ENCODE results near the gene BSG.
A peak's percentile ranks its signal among the peaks of the same experiment; 100 is the strongest.
"Not testable (repeated sequence)": the region's sequence is repeated elsewhere in the genome, so short reads cannot be mapped to it uniquely, and the experiment has no call there.

BSG gene

GRCh38 chr19:588741-589692 is 16.6 kb downstream of the BSG start:
- peak; percentile 10 for DNase-seq

DNA sequence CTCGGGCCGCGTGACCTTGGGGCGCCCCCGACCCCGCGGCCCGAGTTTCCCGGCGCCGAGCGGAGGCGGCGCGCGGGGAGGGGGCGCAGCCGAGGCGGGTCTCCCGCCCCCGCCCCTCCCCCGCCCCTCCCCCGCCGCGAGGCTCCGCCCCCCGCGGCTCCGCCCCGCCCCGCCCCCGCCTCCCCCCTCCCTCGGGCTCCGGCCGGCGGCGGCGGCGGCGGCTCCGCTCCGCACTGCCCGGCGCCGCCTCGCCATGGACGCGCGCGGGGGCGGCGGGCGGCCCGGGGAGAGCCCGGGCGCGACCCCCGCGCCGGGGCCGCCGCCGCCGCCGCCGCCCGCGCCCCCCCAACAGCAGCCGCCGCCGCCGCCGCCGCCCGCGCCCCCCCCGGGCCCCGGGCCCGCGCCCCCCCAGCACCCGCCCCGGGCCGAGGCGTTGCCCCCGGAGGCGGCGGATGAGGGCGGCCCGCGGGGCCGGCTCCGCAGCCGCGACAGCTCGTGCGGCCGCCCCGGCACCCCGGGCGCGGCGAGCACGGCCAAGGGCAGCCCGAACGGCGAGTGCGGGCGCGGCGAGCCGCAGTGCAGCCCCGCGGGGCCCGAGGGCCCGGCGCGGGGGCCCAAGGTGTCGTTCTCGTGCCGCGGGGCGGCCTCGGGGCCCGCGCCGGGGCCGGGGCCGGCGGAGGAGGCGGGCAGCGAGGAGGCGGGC is 17.4 kb downstream of the BSG start, which contains the start of gene HCN2:
Gene HCN2, plus strand, starts transcription at position 189 of the 703 bp plus-strand sequence. Its CDS starts 65 bp downstream, at position 254.
- no peak for DNase-seq

- DNase-seq = peak; percentile 34
These were observed 18.0 kb downstream of the BSG start for GRCh38 chr19:590396-590745.

- no peak for DNase-seq
These were observed 18.3 kb downstream of the BSG start for GRCh38 chr19:590750-591098.

- peak; percentile 32 for DNase-seq
These were observed 18.9 kb downstream of the BSG start for GRCh38 chr19:591099-591958.

DNA sequence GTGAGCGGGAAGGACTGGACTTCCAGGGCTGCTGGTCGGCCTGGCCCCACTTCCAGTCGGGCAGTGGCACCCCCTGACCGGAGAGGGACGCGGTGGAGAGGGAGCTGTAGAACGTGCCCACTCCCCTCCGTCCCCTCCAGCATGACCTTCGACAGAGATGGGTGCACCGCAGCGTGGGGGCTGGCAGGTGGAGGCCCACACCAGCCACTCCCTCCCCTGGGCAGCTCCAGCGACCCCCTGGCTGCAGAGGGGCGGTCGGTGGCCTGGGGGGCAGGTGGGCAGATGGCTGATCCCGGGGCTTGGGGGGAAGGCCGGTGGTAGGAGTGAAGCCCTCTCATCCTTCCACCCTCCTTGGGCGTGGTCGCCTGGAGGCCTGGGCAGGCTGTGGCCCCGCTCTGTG is 19.7 kb downstream of the BSG start:
- no peak for DNase-seq

GRCh38 chr19:593055-593454 is 20.7 kb downstream of the BSG start:
- no peak for DNase-seq

GRCh38 chr19:593505-593904 is 21.1 kb downstream of the BSG start:
- DNase-seq = no peak

- no peak for DNase-seq
These were observed 22.0 kb downstream of the BSG start for GRCh38 chr19:594265-594870.

DNA sequence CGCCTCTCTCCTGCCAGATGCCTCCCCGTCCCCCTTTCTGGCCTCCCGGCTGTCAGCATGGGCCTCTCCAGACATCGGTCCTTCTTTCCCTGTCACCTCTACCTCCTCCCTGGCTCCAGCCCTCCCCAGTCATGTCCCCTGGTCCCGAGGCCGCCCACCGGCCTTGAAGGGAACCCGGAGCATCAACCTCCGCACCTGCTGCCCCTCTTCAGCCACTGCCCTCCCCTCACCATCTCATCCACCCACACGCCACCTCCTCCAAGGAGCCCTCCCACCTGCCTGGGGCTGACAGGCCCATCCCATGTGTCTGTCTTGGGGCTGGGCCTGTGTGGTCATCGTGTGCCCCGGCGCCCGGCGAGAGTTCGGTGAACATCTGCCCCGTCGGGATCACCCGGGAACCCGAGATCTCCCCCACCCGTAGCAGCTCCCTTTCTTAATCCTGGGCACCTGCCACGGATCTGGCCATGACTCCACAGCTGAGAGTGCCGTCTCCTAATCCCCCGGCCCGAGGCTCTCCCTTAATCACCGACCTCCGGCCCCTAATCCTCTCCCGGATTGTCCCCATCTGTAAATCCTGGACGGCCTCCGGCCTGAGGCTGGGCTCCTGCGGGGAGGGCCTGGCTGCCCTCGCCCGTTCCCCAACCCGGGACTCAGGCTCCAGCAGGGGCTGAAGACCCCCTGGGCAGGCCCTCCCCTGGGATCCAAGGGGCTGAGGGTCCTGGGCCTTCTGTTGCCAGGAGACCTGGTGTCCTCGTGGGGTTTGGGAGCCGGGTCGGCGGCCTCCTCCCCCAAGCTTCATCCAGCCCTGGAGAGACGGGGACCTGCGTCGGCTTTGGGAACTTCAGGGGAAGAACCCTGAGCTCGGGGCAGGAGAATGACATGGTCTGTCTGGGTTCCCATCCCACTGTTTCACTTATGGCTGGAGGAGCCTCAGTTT is 23.2 kb downstream of the BSG start:
- no peak for DNase-seq

DNA sequence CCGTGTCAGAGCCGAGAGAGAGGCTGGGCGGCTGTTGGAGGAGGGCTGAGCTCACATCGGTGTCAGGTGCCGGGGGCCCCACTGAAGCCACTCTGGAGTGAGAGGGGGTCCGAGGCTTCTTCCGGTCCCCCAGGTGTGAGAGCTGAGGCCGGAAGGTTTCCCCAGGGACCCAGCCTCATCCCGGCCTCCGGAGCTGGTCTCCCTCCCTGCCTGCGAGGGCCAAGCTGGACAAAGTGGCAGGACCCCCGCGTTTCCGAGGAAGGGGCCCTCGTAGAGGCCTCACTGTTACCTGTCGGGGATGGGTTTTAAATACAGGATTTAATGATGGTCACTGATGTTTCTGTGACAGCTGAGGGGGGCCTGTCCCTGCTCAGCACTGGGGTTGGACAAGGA is 23.9 kb downstream of the BSG start:
- DNase-seq = no peak

DNA sequence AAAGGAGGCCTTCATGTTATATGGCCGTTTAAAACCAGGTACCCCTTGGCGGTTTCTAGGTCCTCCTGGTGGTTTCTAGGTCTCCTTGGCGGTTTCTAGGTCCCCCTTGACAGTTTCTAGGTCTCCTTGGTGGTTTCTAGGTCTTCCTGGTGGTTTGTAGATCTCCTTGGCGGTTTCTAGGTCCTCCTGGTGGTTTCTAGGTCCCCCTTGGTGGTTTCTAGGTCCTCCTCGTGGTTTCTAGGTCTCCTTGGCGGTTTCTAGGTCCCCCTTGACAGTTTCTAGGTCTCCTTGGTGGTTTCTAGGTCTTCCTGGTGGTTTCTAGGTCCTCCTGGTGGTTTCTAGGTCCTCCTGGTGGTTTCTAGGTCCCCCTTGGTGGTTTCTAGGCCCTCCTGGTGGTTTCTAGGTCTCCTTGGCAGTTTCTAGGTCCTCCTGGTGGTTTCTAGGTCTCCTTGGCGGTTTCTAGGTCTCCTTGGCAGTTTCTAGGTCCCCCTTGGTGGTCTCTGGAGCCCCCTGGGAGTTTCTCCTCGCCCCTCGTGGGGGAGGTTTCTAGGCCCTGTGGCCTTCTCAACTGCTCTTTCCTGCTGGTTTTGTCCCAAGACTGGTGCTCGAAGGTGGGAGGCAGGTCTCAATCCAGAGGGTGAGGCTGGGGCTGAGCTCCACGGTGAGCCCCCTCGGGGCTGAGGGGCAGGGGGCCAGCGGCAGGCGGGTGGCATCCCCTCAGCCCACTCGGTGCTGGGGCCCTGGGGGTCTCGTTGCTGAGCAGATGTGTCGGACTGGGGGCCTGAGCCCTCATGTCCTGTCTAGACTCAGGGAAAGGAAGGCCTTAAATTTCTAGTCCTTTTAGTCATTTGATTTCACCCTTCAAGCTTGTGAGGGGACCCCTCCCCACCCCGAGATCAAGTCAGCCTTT is 25.3 kb downstream of the BSG start:
- DNase-seq = no peak

DNA sequence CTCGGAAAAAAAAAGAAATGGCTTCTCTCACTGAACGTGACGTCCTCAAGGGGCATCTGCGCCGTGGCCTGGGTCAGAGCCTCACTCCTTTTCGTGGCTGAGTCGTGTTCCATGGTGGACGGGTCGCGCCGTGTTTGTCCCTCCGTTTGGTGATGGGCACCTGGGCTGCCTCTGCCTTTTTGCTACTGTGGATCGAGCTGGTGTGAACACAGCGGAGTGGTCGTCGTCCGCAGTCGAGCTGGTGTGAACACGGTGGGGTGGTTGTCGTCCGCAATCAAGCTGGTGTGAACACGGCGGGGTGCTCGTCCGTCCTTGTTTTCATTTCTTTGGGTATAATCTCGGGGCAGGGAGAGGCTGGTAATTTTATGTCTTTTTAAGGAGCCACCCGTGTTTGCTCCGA is 28.9 kb downstream of the BSG start:
- DNase-seq = no peak

DNA sequence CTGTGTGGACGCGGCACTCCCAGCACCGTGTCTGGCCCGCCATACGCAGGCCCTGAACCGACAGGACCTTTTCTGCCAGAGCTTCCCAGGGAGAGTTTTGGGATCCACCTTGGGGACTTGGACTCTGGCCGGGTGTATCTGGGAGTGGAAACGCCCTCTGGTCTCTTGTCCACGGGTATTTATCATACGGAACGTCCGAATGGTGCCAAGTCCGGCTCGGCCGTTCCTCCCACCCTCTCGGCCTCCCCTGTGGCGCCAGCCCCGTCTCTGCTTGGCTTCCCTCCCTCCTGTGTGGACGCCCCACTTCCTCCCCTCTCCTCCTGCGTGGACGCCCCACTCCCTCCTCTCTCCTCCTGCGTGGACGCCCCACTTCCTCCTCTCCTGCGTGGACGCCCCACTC is 29.4 kb downstream of the BSG start:
- DNase-seq = no peak

DNA sequence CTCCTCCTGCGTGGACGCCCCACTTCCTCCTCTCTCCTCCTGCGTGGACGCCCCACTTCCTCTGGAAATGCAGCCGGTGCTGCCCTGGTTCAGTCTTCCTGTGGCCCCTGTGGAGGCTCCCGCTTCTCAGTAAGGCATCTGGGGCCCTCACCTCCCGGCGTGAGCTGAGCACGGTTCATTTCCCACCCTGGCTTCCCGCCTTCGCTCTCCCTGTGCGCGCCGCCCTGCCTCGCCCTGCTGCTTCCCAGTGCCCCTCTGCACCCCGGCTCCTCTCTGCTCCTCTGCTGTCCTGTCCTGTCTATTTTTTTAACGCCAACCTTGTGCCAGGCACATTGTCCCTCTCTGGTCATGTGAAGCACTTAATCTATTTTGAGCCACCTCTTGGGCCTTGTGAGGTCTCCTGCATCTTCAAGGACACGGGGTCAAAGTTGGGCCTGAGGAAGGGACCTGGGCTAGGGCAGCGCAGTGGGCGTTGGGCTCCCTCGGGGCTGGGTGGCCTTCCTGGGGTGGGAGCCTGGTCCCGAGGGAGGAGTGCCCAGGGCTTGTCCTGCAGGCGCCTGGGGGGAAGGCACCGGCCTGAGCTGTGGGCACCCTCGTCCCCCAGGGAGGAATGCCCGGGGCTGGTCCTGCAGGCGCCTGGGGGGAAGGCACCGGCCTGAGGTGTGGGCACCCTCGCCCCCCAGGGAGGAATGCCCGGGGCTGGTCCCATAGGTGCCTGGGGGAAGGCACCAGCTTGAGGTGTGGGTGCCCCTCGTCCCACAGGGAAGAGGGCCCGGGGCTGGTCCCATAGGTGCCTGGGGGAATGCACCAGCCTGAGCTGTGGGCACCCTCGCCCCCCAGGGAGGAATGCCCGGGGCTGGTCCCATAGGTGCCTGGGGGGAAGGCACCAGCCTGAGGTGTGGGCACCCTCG is 30.2 kb downstream of the BSG start:
- no peak for DNase-seq

GRCh38 chr19:603302-603639 is 30.9 kb downstream of the BSG start:
- DNase-seq = not testable (repeated sequence)

- DNase-seq = not testable (repeated sequence)
These were observed 31.4 kb downstream of the BSG start for GRCh38 chr19:603779-604178.

DNA sequence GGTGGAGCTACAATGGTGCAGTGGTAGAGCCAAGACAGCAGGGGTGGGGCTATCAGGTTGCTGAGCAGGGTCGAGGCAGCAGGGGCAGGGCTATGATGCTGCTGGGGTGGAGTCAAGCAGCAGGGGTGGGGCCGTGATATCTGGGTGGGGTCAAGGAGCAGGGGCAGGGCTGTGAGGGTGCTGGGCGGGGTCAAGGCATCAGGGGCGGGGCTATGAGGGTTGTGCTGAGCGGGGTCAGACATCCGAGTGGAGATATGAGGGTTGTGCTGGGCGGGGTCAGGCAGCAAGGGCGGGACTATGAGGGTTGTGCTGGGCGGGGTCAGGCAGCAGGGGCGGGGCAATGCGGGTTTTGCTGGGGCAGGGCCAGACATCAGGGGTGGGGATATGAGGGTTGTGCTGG is 32.0 kb downstream of the BSG start:
- DNase-seq = no peak

Data from NCI-H226 (cell line).